Mesendoderm (in vitro differentiated cells): ENCODE data around the gene HLA-DMB. TPM values are rescaled to one million over a fixed set of nuclear protein-coding genes. Genes with fewer than 3 reads are reported as not detected.
A peak's percentile ranks its signal among the peaks of the same experiment; 100 is the strongest.

Experiments
- DNase-seq: peaks from one replicate; pipeline ENCODE4 v3.0.0; 2013
- H2AK5ac ChIP-seq: 2 replicates; pipeline ENCODE4 v1.6.1; 2013; ENCODE audit warnings: low read length, inconsistent platforms
- H2BK120ac ChIP-seq: 2 replicates; pipeline ENCODE4 v1.6.1; 2013; ENCODE audit warnings: low read depth, mild to moderate bottlenecking, low read length, moderate library complexity, mixed read lengths
- H2BK15ac ChIP-seq: replicated peaks from 2 replicates; pipeline ENCODE4 v1.6.1; 2013; ENCODE audit warnings: low read depth, mild to moderate bottlenecking, moderate library complexity
- H2BK5ac ChIP-seq: 2 replicates; pipeline ENCODE4 v1.6.1; 2013; ENCODE audit warnings: low read length, inconsistent platforms
- H3K18ac ChIP-seq: 2 replicates; pipeline ENCODE4 v1.6.1; 2013; ENCODE audit warnings: mild to moderate bottlenecking, low read length, mixed read lengths
- H3K23ac ChIP-seq: one replicate; pipeline ENCODE4 v1.6.1; 2013; ENCODE audit warnings: low read length
- H3K27ac ChIP-seq: 2 replicates; pipeline ENCODE4 v1.5.1; 2013; ENCODE audit warnings: low read depth, mild to moderate bottlenecking, inconsistent platforms, low read length, moderate library complexity
- H3K27me3 ChIP-seq: 2 replicates; pipeline ENCODE4 v1.6.1; 2013; ENCODE audit warnings: low read length, control low read depth, mild to moderate bottlenecking, inconsistent platforms; ENCODE audit not compliant: insufficient read depth, poor library complexity
- H3K36me3 ChIP-seq: 2 replicates; pipeline ENCODE4 v1.6.1; 2013; ENCODE audit warnings: low read length, inconsistent platforms; ENCODE audit not compliant: control insufficient read depth, insufficient read depth
- H3K4ac ChIP-seq: one replicate; pipeline ENCODE4 v1.6.1; 2013; ENCODE audit warnings: low read depth, mild to moderate bottlenecking, low read length, moderate library complexity
- H3K4me1 ChIP-seq: 2 replicates; pipeline ENCODE4 v1.6.1; 2013; ENCODE audit warnings: low read depth, low read length, inconsistent platforms; ENCODE audit not compliant: control insufficient read depth
- H3K4me2 ChIP-seq: 2 replicates; pipeline ENCODE4 v1.6.1; 2013; ENCODE audit warnings: low read length
- H3K4me3 ChIP-seq: 2 replicates; pipeline ENCODE4 v1.5.1; 2013; ENCODE audit warnings: mild to moderate bottlenecking, low read length
- H3K56ac ChIP-seq: one replicate; pipeline ENCODE4 v1.6.1; 2013; ENCODE audit warnings: low read length
- H3K79me1 ChIP-seq: 2 replicates; pipeline ENCODE4 v1.6.1; 2013; ENCODE audit warnings: low read length, inconsistent platforms
- H3K79me2 ChIP-seq: 2 replicates; pipeline ENCODE4 v1.6.1; 2013; ENCODE audit warnings: mild to moderate bottlenecking, low read length; ENCODE audit not compliant: control insufficient read depth, insufficient read depth
- H3K9ac ChIP-seq: 2 replicates; pipeline ENCODE4 v1.6.1; 2013; ENCODE audit warnings: low read length, inconsistent platforms
- H4K5ac ChIP-seq: one replicate; pipeline ENCODE4 v1.6.1; 2013; ENCODE audit warnings: low read length
- H4K8ac ChIP-seq: one replicate; pipeline ENCODE4 v1.6.1; 2013; ENCODE audit warnings: low read depth, mild to moderate bottlenecking, control low read depth, low read length, moderate library complexity
- WGBS: extraction: QIAGEN DNeasy Blood & Tissue Kit; methylation state at CpG from one replicate; pipeline ENCODE4 v1.1.7; 2013; ENCODE audit warnings: low lambda C conversion rate, missing lambda C conversion rate; ENCODE audit not compliant: insufficient coverage; ENCODE audit errors: extremely low coverage; 5-methylcytosine and 5-hydroxymethylcytosine counted together
- polyA plus RNA-seq, 2 experiments: library from polyadenylated mRNA; stranded (reverse); fragments of 200-250 nt; gene quantifications; one replicate each; pipeline ENCODE4 v1.2.3, GENCODE V29; 2013

Gene HLA-DMB
- 1.4 TPM for polyA plus RNA-seq (2013, experiment 1 of 2)
- 1.1 TPM for polyA plus RNA-seq (2013, experiment 2 of 2)

GRCh38 chr6:32940656-32941213, at the start of gene HLA-DMB:
HLA-DMB (minus strand) TSS chr6:32941028; CDS start chr6:32940807, 221 bp downstream.
- H2BK120ac ChIP-seq, result no peak within 1 kb of the TSS
- H3K23ac ChIP-seq, result no peak within 1 kb of the TSS
- no peaks in the 10 kb centered on the region for H3K4me1 ChIP-seq
- no peak within 1 kb of the TSS for H3K4ac ChIP-seq
- no peak within 1 kb of the TSS for H2BK5ac ChIP-seq
- peak; percentile 72 for DNase-seq
- H3K36me3 ChIP-seq, result no peaks in the 10 kb centered on the region
- H3K4me3 ChIP-seq, result no peak within 1 kb of the TSS
- H3K4me2 ChIP-seq, result no peak within 1 kb of the TSS
- no peaks in the 10 kb centered on the region for H3K79me2 ChIP-seq
- no peak within 1 kb of the TSS for H4K5ac ChIP-seq
- H3K9ac ChIP-seq, result no peak within 1 kb of the TSS
- H3K18ac ChIP-seq, result no peak within 1 kb of the TSS
- no peak within 1 kb of the TSS for H4K8ac ChIP-seq
- H3K27me3 ChIP-seq, result no peaks in the 10 kb centered on the region
- no CpG with 5 or more reads among the region's 9 CpGs for WGBS
- H3K79me1 ChIP-seq, result no peaks in the 10 kb centered on the region
- no peak within 1 kb of the TSS for H2AK5ac ChIP-seq
- H3K56ac ChIP-seq, result no peak within 1 kb of the TSS
- no peak within 1 kb of the TSS for H2BK15ac ChIP-seq
- H3K27ac ChIP-seq, result no peak within 1 kb of the TSS

DNA sequence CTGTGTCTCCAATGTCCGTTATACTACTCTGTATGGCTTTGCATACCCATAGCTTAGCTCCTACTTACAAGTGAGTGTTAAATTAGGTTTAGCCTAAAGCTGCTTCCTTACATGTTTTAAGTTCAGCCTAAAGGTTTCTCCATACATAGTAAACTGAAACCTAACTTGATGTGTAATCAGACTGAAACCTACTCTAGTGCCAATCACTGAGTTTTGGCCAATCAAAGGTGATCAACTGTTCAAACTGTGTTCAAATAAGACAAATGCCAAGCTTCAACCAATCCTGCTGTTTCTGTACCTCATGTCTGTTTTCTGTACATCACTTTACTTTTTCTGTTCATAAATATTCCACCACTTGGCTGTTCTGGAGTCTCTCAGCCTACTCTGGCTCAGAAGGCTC, 48.5 kb upstream of the HLA-DMB start:
- H3K23ac ChIP-seq, result no peak overlapping the region
- H3K4me3 ChIP-seq, result no peak overlapping the region
- DNase-seq, result no peak
- no peaks in the 10 kb centered on the region for H3K27me3 ChIP-seq
- H3K79me1 ChIP-seq, result no peaks in the 10 kb centered on the region
- H4K5ac ChIP-seq, result no peak overlapping the region
- no peaks in the 10 kb centered on the region for H3K4me1 ChIP-seq
- H2BK15ac ChIP-seq, result no peak overlapping the region
- no peak overlapping the region for H3K4me2 ChIP-seq
- no peaks in the 10 kb centered on the region for H3K36me3 ChIP-seq
- H2BK120ac ChIP-seq, result no peak overlapping the region
- H3K27ac ChIP-seq, result no peak overlapping the region
- H3K18ac ChIP-seq, result no peak overlapping the region
- no peak overlapping the region for H3K4ac ChIP-seq
- no peak overlapping the region for H3K56ac ChIP-seq
- WGBS, result no CpG with 5 or more reads among the region's 1 CpG
- no peak overlapping the region for H3K9ac ChIP-seq
- no peak overlapping the region for H4K8ac ChIP-seq
- H2AK5ac ChIP-seq, result no peak overlapping the region
- no peak overlapping the region for H2BK5ac ChIP-seq
- H3K79me2 ChIP-seq, result no peaks in the 10 kb centered on the region

DNA sequence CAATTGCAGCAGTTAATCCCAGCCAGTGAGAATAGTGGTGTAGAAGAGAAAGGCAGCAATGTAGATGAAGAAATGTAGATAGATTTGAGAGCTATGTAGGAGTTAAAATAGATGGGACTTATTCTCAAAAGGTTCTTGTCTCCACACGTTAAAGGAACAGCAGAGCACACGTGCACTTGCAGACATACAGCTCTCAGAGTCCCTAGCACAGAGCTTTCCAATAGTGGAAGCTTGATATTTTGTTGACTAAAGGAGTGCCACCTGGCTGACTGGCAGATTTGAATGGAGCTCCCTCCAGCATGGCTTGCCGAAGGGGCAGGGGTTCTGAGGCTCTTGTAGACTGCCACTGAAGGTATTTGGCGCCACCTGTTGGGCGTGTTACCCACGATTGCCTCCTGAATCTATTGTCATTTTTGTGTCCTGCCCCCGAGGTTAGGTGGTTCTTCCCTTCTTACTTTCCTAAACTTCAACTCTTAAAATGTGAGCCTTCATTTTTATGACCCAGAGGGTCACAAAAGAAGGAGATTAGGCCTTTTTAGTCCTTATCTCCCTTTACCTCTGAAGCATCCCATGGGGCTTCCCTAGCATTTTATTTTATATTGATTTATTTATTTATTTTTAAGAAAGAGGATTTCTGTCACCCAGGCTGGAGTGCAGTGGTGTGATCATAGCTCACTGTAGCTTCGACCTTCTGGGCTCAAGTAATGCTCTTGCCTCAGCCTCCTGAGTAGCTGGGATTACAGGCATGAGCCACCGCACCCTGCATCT, 44.0 kb upstream of the HLA-DMB start:
- Histone ChIP-seq H3K23ac (no peak overlapping the region), H3K4me1 (no peaks in the 10 kb centered on the region), H4K5ac (no peak overlapping the region), H3K4ac (no peak overlapping the region), H2AK5ac (no peak overlapping the region), H3K79me1 (peaks cover 6% of the 10 kb centered on the region), H3K4me3 (no peak overlapping the region), H3K27ac (no peak overlapping the region), H3K9ac (no peak overlapping the region), H2BK5ac (no peak overlapping the region), H3K36me3 (peaks cover 11% of the 10 kb centered on the region), H3K4me2 (no peak overlapping the region), H4K8ac (no peak overlapping the region), H2BK120ac (no peak overlapping the region), H3K79me2 (peaks cover 2% of the 10 kb centered on the region), H3K56ac (no peak overlapping the region), H3K18ac (no peak overlapping the region), H3K27me3 (no peaks in the 10 kb centered on the region), H2BK15ac (no peak overlapping the region)
- WGBS, result no CpG with 5 or more reads among the region's 9 CpGs
- peak; percentile 91 for DNase-seq

DNA sequence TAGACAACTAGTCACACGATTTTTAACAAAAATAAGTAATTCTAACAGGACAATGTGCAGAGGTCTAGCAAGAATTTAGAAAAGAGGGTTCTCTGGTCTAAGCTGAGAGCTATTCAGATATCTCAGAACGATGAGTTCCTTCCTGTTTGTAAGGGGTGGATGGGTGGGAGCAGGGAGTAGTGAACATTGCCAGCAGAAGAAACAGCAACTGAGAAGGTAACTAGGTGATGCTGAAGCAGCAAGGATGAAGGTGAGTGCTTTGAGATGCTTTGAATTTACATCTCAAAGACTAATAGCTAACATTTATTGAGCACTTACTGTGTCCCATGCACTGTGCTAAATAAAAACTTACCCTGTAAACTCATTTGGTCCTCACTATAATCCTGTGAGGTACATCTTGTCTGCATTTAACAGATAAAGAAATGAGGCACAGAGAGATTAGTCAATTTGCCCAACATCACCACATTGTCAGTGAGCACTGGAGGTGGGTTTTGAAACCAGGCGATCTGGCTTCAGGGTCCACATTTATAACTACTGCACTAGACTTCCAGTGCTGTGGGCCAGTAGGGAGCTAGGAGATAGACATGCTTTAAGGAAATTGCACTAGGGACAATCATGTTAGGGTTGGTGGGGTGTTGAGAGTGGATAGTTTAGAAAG, 43.3 kb upstream of the HLA-DMB start:
- Histone ChIP-seq H3K9ac (no peak overlapping the region), H4K5ac (no peak overlapping the region), H3K27ac (no peak overlapping the region), H3K4me3 (no peak overlapping the region), H2BK120ac (no peak overlapping the region), H2AK5ac (no peak overlapping the region), H3K79me1 (peaks cover 9% of the 10 kb centered on the region), H3K4me1 (no peaks in the 10 kb centered on the region), H2BK15ac (no peak overlapping the region), H3K56ac (no peak overlapping the region), H3K4me2 (no peak overlapping the region), H3K4ac (no peak overlapping the region), H3K18ac (no peak overlapping the region), H3K23ac (no peak overlapping the region), H4K8ac (no peak overlapping the region), H3K79me2 (peaks cover 5% of the 10 kb centered on the region), H3K27me3 (no peaks in the 10 kb centered on the region), H2BK5ac (no peak overlapping the region), H3K36me3 (peaks cover 14% of the 10 kb centered on the region)
- no CpG with 5 or more reads among the region's 3 CpGs for WGBS
- no peak for DNase-seq

GRCh38 chr6:32983493-32983848, 42.6 kb upstream of the HLA-DMB start:
- Histone ChIP-seq H3K27me3 (no peaks in the 10 kb centered on the region), H3K4ac (no peak overlapping the region), H2BK15ac (no peak overlapping the region), H3K23ac (no peak overlapping the region), H3K56ac (no peak overlapping the region), H4K8ac (no peak overlapping the region), H3K36me3 (peaks cover 18% of the 10 kb centered on the region), H3K9ac (no peak overlapping the region), H3K79me1 (peaks cover 9% of the 10 kb centered on the region), H3K4me3 (no peak overlapping the region), H4K5ac (no peak overlapping the region), H2BK5ac (no peak overlapping the region), H3K79me2 (peaks cover 8% of the 10 kb centered on the region), H3K18ac (no peak overlapping the region), H3K4me1 (no peaks in the 10 kb centered on the region), H2AK5ac (no peak overlapping the region), H3K27ac (no peak overlapping the region), H3K4me2 (no peak overlapping the region), H2BK120ac (no peak overlapping the region)
- no CpG with 5 or more reads among the region's 1 CpG for WGBS
- no peak for DNase-seq
